Right lobe of liver (tissue), 4 donors: ENCODE measurements around the gene CRYBA1.

Source experiments
- POLR2A ChIP-seq: fragments of 450-650 bp; IDR thresholded peaks from one replicate; pipeline ENCODE4 v1.6.1; 2017; ENCODE audit warnings: antibody characterized with exemption, mild to moderate bottlenecking
- TF ChIP-seq, protein P1 (sequence below), 4 donors: fragments of 200-600 bp in 3 of 4; fragments of 450-650 bp in 1 of 4; IDR thresholded peaks; one replicate each; pipeline versions ENCODE4 v1.5.1 to v1.8.0; 2016 to 2022; ENCODE audit warnings: antibody characterized with exemption in 4 of 4, mild to moderate bottlenecking in 2 of 4
- donor health status: DM: no; HTN: no; CAD: no.
- donor health status: DM: no; HTN: no; CAD: no.
- donor health status: DM: no; HTN: yes; CAD: no.

DNA sequence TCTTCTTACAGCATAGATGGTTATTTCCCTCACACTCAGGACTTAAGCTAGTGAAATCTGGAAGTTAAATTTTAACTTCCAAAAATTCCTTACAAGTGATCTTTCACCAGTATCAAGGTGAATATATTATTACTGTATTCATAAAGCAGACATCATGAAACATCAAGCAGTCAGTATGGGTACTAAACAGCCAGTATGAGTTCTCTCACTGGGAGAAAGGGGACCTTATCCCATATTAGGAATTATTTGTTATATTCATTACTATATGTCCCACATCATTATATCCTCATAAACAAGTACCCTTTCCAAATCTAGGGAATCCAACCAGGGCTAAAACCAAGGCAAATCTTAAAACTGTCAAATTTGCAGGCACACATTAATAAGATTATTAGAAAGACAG is 32.0 kb downstream of the CRYBA1 start:
- TF ChIP-seq, protein P1, sequence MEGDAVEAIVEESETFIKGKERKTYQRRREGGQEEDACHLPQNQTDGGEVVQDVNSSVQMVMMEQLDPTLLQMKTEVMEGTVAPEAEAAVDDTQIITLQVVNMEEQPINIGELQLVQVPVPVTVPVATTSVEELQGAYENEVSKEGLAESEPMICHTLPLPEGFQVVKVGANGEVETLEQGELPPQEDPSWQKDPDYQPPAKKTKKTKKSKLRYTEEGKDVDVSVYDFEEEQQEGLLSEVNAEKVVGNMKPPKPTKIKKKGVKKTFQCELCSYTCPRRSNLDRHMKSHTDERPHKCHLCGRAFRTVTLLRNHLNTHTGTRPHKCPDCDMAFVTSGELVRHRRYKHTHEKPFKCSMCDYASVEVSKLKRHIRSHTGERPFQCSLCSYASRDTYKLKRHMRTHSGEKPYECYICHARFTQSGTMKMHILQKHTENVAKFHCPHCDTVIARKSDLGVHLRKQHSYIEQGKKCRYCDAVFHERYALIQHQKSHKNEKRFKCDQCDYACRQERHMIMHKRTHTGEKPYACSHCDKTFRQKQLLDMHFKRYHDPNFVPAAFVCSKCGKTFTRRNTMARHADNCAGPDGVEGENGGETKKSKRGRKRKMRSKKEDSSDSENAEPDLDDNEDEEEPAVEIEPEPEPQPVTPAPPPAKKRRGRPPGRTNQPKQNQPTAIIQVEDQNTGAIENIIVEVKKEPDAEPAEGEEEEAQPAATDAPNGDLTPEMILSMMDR (IDR thresholded peaks at IDR 0.05): no peak
- TF ChIP-seq POLR2A: no peak
